ENCODE results near the gene ATG2A.

The ATG2A gene

GRCh38 chr11:64916775-64917662 lies at the start of gene ATG2A:
TSS of gene ATG2A (minus strand) at chr11:64917209. CDS start at chr11:64917135, 74 bp downstream.
- H3K4me3 ChIP-seq (ENCODE audit: low read depth, low read length): peak within 1 kb of the TSS; percentile 76
- no peak for TF ChIP-seq CTCF (IDR thresholded peaks at IDR 0.05; ENCODE audit: low read depth, low read length)

DNA sequence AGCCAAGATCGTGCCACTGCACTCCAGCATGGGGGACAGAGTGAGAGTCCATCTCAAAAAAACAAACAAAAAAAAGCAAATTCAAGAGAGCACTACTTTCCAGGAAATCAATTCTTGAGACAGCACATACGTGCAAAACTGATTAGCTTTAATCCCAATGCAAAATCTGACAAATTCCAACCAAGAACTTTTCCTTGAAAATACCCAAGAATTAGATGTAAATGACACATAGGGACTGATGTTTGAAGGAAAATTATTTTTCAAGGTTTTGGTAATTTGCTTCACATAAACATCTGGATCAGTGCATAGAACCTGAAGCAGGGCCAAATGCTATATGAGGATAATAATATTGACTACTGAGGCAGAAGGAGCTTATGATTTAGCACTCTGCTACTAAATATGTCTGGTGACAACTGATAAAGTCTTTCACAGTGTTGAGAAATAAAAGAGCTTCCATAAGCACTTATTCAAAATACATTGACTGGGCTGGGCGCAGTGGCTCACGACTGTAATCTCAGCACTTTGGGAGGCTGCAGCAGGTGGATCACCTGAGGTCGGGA lies 46.1 kb upstream of the ATG2A start:
- H3K4me3 ChIP-seq (ENCODE audit: low read depth, low read length): no peak overlapping the region

GRCh38 chr11:64960719-64961118 lies 43.7 kb upstream of the ATG2A start:
- no peak for TF ChIP-seq CTCF (IDR thresholded peaks at IDR 0.05; ENCODE audit: low read depth, low read length)
- H3K4me3 ChIP-seq (ENCODE audit: low read depth, low read length): no peak overlapping the region

More for the DNA sequence above, 46.1 kb upstream of the ATG2A start:
- TF ChIP-seq CTCF (IDR thresholded peaks at IDR 0.05; ENCODE audit: low read depth, low read length): no peak

GRCh38 chr11:64959498-64959897 lies 42.5 kb upstream of the ATG2A start:
- TF ChIP-seq CTCF (IDR thresholded peaks at IDR 0.05; ENCODE audit: low read depth, low read length): no peak
- H3K4me3 ChIP-seq (ENCODE audit: low read depth, low read length): no peak overlapping the region

DNA sequence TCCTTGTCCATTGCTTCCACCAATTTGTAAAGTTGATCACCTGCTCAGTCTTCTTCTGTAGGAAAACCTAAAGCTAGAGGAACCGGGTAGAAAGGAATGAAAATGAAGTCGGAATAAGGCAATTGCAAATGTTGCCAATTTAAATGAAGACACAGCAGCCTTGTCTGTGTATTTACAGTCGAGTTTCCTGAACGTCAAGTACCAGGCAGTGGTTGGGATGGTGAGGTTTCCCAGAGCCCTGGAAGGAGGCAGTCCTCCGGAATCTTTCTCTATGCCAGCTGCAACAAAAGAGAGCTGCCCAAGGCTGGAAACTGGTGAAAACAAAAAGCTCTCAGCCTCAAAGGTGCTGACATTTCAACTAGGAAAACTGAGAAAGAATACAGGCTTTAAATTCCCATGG lies 37.2 kb upstream of the ATG2A start:
- H3K4me3 ChIP-seq (ENCODE audit: low read depth, low read length): no peak overlapping the region
- TF ChIP-seq CTCF (IDR thresholded peaks at IDR 0.05; ENCODE audit: low read depth, low read length): no peak

GRCh38 chr11:64951529-64951928 lies 34.5 kb upstream of the ATG2A start:
- TF ChIP-seq CTCF (IDR thresholded peaks at IDR 0.05; ENCODE audit: low read depth, low read length): no peak
- no peak overlapping the region for H3K4me3 ChIP-seq (ENCODE audit: low read depth, low read length)

GRCh38 chr11:64947208-64947814 lies 30.3 kb upstream of the ATG2A start:
- no peak for TF ChIP-seq CTCF (IDR thresholded peaks at IDR 0.05; ENCODE audit: low read depth, low read length)
- H3K4me3 ChIP-seq (ENCODE audit: low read depth, low read length): no peak overlapping the region

All from WI38 (cell line).